Vagina (tissue), 2 donors: ENCODE measurements around the gene SNX13. TPM values are rescaled to one million over a fixed set of nuclear protein-coding genes. Genes with fewer than 3 reads are reported as not detected.

Experiments used
- DNase-seq, 2 donors: peaks; one replicate each; pipeline ENCODE4 v3.0.0-alpha.2; 2017; ENCODE audit errors: extremely low spot score in 2 of 2
- H3K27ac ChIP-seq: fragments of 200-600 bp; sonication (generic); one replicate; pipeline ENCODE4 v1.5.1; 2019
- H3K27me3 ChIP-seq: fragments of 200-600 bp; sonication (generic); one replicate; pipeline ENCODE4 v1.5.1; 2019
- H3K36me3 ChIP-seq, 2 donors: fragments of 200-600 bp; sonication (generic); one replicate each; pipeline ENCODE4 v1.5.1; 2017 to 2019
- H3K4me1 ChIP-seq: fragments of 200-600 bp; sonication (generic); one replicate; pipeline ENCODE4 v1.5.1; 2019
- H3K4me3 ChIP-seq, 2 donors: fragments of 200-600 bp; sonication (generic); 1 replicate in 1 of 2; 2 replicates in 1 of 2; pipeline ENCODE4 v1.5.1; 2016 to 2019
- H3K9me3 ChIP-seq: fragments of 200-600 bp; sonication (generic); one replicate; pipeline ENCODE4 v1.5.1; 2019
- CTCF ChIP-seq, 3 experiments: fragments of 450-650 bp in 2 of 3; fragments of 200-600 bp in 1 of 3; sonication (generic) in 1 of 3; IDR thresholded peaks; one replicate each; pipeline ENCODE4 v1.5.1; 2017 to 2019; ENCODE audit warnings: antibody characterized with exemption in 3 of 3, mild to moderate bottlenecking in 2 of 3, moderate library complexity in 2 of 3
- POLR2A ChIP-seq, 2 donors: fragments of 450-650 bp; IDR thresholded peaks; one replicate each; pipeline ENCODE4 v1.6.1; 2017; ENCODE audit warnings: antibody characterized with exemption in 2 of 2, mild to moderate bottlenecking in 2 of 2, moderate library complexity in 2 of 2
- POLR2AphosphoS5 ChIP-seq, 2 donors: sonication (generic); formaldehyde crosslinking; IDR thresholded peaks; one replicate each; pipeline ENCODE4 v1.9.0; 2017; ENCODE audit warnings: antibody characterized with exemption in 2 of 2, mild to moderate bottlenecking in 2 of 2, low read depth in 1 of 2; ENCODE audit not compliant: insufficient read depth in 1 of 2
- intact Hi-C: fragments of 100-400 bp; cut with DNase I; formaldehyde crosslinking; loops from one replicate; pipeline ENCODE4 v1.15.1; 2023
- total RNA-seq: library from RNA; depleted of rRNA; stranded (reverse); fragments of >200 nt; gene quantifications from one replicate; pipeline ENCODE4 v1.2.3, GENCODE V29; 2016

The SNX13 gene
- total RNA-seq, 1 donor from 2014 or later = 67.3 TPM

GRCh38 chr7:17957871-17958270 is 17.6 kb upstream of the SNX13 start:
- no peaks in the 10 kb centered on the region for H3K36me3 ChIP-seq
- no peaks in the 10 kb centered on the region for H3K4me1 ChIP-seq
- H3K27me3 ChIP-seq = no peaks in the 10 kb centered on the region
- TF ChIP-seq POLR2A (IDR thresholded peaks at IDR 0.05) = no peak
- no peak for TF ChIP-seq CTCF (IDR thresholded peaks at IDR 0.05)
- intact Hi-C loops = no loop called here
- H3K4me3 ChIP-seq = no peak overlapping the region
- H3K27ac ChIP-seq = no peak overlapping the region
- no peaks in the 10 kb centered on the region for H3K9me3 ChIP-seq
- DNase-seq = no peak

- TF ChIP-seq POLR2A (IDR thresholded peaks at IDR 0.05) (no peak), POLR2AphosphoS5 (IDR thresholded peaks at IDR 0.05; ENCODE audit: insufficient read depth in 1 of 2, low read depth in 1 of 2) (no peak), CTCF (IDR thresholded peaks at IDR 0.05) (no peak)
- DNase-seq = no peak
- Histone ChIP-seq H3K27ac (no peak overlapping the region), H3K27me3 (no peaks in the 10 kb centered on the region), H3K4me3 (no peak overlapping the region), H3K9me3 (no peaks in the 10 kb centered on the region), H3K36me3 (no peaks in the 10 kb centered on the region), H3K4me1 (no peaks in the 10 kb centered on the region)
- intact Hi-C loops = no loop called here
These were observed 12.1 kb upstream of the SNX13 start for GRCh38 chr7:17952387-17952786.

- no peak for DNase-seq
- intact Hi-C loops = no loop called here
- Histone ChIP-seq H3K27ac (no peak overlapping the region), H3K4me3 (no peak overlapping the region), H3K4me1 (no peaks in the 10 kb centered on the region), H3K9me3 (no peaks in the 10 kb centered on the region), H3K27me3 (no peaks in the 10 kb centered on the region), H3K36me3 (no peaks in the 10 kb centered on the region)
- no peak for TF ChIP-seq POLR2A (IDR thresholded peaks at IDR 0.05)
- TF ChIP-seq POLR2AphosphoS5 (IDR thresholded peaks at IDR 0.05; ENCODE audit: insufficient read depth in 1 of 2, low read depth in 1 of 2) = no peak
- no peak for TF ChIP-seq CTCF (IDR thresholded peaks at IDR 0.05)
These were observed 11.5 kb upstream of the SNX13 start for GRCh38 chr7:17951742-17952254.

- TF ChIP-seq POLR2AphosphoS5 (IDR thresholded peaks at IDR 0.05; ENCODE audit: insufficient read depth in 1 of 2, low read depth in 1 of 2) (no peak), CTCF (IDR thresholded peaks at IDR 0.05) (no peak), POLR2A (IDR thresholded peaks at IDR 0.05) (no peak)
- intact Hi-C loops = no loop called here
- H3K4me1 ChIP-seq = no peaks in the 10 kb centered on the region
These were observed 8.4 kb upstream of the SNX13 start for GRCh38 chr7:17948526-17949238.

GRCh38 chr7:17947620-17948019 is 7.3 kb upstream of the SNX13 start:
- Histone ChIP-seq H3K27me3 (no peaks in the 10 kb centered on the region), H3K36me3 (no peaks in the 10 kb centered on the region), H3K4me3 (no peak overlapping the region), H3K9me3 (no peaks in the 10 kb centered on the region), H3K27ac (no peak overlapping the region), H3K4me1 (no peaks in the 10 kb centered on the region)
- intact Hi-C loops = no loop called here
- TF ChIP-seq CTCF (IDR thresholded peaks at IDR 0.05) (no peak), POLR2A (IDR thresholded peaks at IDR 0.05) (no peak), POLR2AphosphoS5 (IDR thresholded peaks at IDR 0.05; ENCODE audit: insufficient read depth in 1 of 2, low read depth in 1 of 2) (no peak)
- DNase-seq = no peak

More at GRCh38 chr7:17948526-17949238, 8.4 kb upstream of the SNX13 start:
- Histone ChIP-seq H3K4me3 (no peak overlapping the region), H3K27me3 (no peaks in the 10 kb centered on the region), H3K9me3 (no peaks in the 10 kb centered on the region), H3K36me3 (no peaks in the 10 kb centered on the region), H3K27ac (no peak overlapping the region)
- DNase-seq = no peak
